ENCODE data around the gene ZNF30.
A peak's percentile ranks its signal among the peaks of the same experiment; 100 is the strongest.
"Not testable (repeated sequence)": the region's sequence is repeated elsewhere in the genome, so short reads cannot be mapped to it uniquely, and the experiment has no call there.

ZNF30 gene

GRCh38 chr19:34918190-34918589 is 8.5 kb upstream of the ZNF30 start:
- H3K9me3 ChIP-seq (ENCODE audit: insufficient read depth, low read length): no peaks in the 10 kb centered on the region
- no peaks in the 10 kb centered on the region for H3K27me3 ChIP-seq (ENCODE audit: low read depth, low read length)
- no peaks in the 10 kb centered on the region for H3K36me3 ChIP-seq (replicated peaks; ENCODE audit: low read depth, low read length)
- no peaks in the 10 kb centered on the region for H4K20me1 ChIP-seq (ENCODE audit: insufficient read depth, low read length)
- no peaks in the 10 kb centered on the region for H3K4me1 ChIP-seq (ENCODE audit: low read length)
- H3K9ac ChIP-seq (ENCODE audit: low read length): no peak overlapping the region
- no peak overlapping the region for H3K4me3 ChIP-seq (ENCODE audit: low read length)
- H3K79me2 ChIP-seq (ENCODE audit: low read length): no peaks in the 10 kb centered on the region
- no peak overlapping the region for H3K27ac ChIP-seq (ENCODE audit: low read length)
- H2AFZ ChIP-seq (ENCODE audit: low read depth, low read length): no peak overlapping the region
- TF ChIP-seq CTCF (IDR thresholded peaks at IDR 0.05; ENCODE audit: low read depth, low read length): no peak
- TF ChIP-seq EZH2phosphoT487 (IDR thresholded peaks at IDR 0.05; ENCODE audit: low read depth): no peak
- H3K4me2 ChIP-seq (ENCODE audit: low read length): no peak overlapping the region

- not testable (repeated sequence) for H3K27ac ChIP-seq (ENCODE audit: low read length); H4K20me1 ChIP-seq (ENCODE audit: insufficient read depth, low read length); H3K4me2 ChIP-seq (ENCODE audit: low read length); H3K27me3 ChIP-seq (ENCODE audit: low read depth, low read length); H3K36me3 ChIP-seq (replicated peaks; ENCODE audit: low read depth, low read length); H3K9me3 ChIP-seq (ENCODE audit: insufficient read depth, low read length); H3K79me2 ChIP-seq (ENCODE audit: low read length); H3K9ac ChIP-seq (ENCODE audit: low read length); H3K4me1 ChIP-seq (ENCODE audit: low read length); H2AFZ ChIP-seq (ENCODE audit: low read depth, low read length); H3K4me3 ChIP-seq (ENCODE audit: low read length)
Observed at GRCh38 chr19:34920090-34920786, 6.5 kb upstream of the ZNF30 start.

- Histone ChIP-seq H3K36me3 (replicated peaks; ENCODE audit: low read depth, low read length) (no peaks in the 10 kb centered on the region), H2AFZ (ENCODE audit: low read depth, low read length) (no peak overlapping the region), H3K79me2 (ENCODE audit: low read length) (no peaks in the 10 kb centered on the region), H3K4me2 (ENCODE audit: low read length) (no peak overlapping the region), H3K27ac (ENCODE audit: low read length) (no peak overlapping the region), H3K4me3 (ENCODE audit: low read length) (no peak overlapping the region), H3K9me3 (ENCODE audit: insufficient read depth, low read length) (no peaks in the 10 kb centered on the region; the same call in 1 of the 2 replicates), H3K9ac (ENCODE audit: low read length) (no peak overlapping the region), H3K27me3 (ENCODE audit: low read depth, low read length) (no peaks in the 10 kb centered on the region), H3K4me1 (ENCODE audit: low read length) (no peaks in the 10 kb centered on the region), H4K20me1 (ENCODE audit: insufficient read depth, low read length) (no peaks in the 10 kb centered on the region)
- TF ChIP-seq EZH2phosphoT487 (IDR thresholded peaks at IDR 0.05; ENCODE audit: low read depth) (no peak), CTCF (IDR thresholded peaks at IDR 0.05; ENCODE audit: low read depth, low read length) (no peak)
Observed at GRCh38 chr19:34925278-34925855, 1.3 kb upstream of the ZNF30 start.

GRCh38 chr19:34926361-34926684 is 380 bp upstream of the ZNF30 start:
- Histone ChIP-seq H3K36me3 (replicated peaks; ENCODE audit: low read depth, low read length) (no peaks in the 10 kb centered on the region), H4K20me1 (ENCODE audit: insufficient read depth, low read length) (no peaks in the 10 kb centered on the region), H3K27ac (ENCODE audit: low read length) (no peak overlapping the region), H3K4me3 (ENCODE audit: low read length) (peak overlapping the region; percentile 78), H3K4me2 (ENCODE audit: low read length) (peak overlapping the region; percentile 56), H2AFZ (ENCODE audit: low read depth, low read length) (no peak overlapping the region), H3K9ac (ENCODE audit: low read length) (no peak overlapping the region), H3K79me2 (ENCODE audit: low read length) (no peaks in the 10 kb centered on the region), H3K27me3 (ENCODE audit: low read depth, low read length) (no peaks in the 10 kb centered on the region), H3K4me1 (ENCODE audit: low read length) (no peaks in the 10 kb centered on the region), H3K9me3 (ENCODE audit: insufficient read depth, low read length) (no peaks in the 10 kb centered on the region; the same call in 1 of the 2 replicates)
- TF ChIP-seq EZH2phosphoT487 (IDR thresholded peaks at IDR 0.05; ENCODE audit: low read depth) (no peak), CTCF (IDR thresholded peaks at IDR 0.05; ENCODE audit: low read depth, low read length) (no peak)
